Endometrial microvascular endothelial cells (primary cell): ENCODE results near the gene CHRNA9. TPM values are rescaled to one million over a fixed set of nuclear protein-coding genes. Genes with fewer than 3 reads are reported as not detected.

Source experiments
- in situ Hi-C: cut with HindIII; loops from 2 replicates; pipeline ENCODE4 v1.10.0; 2017; ENCODE audit warnings: low sequenced_read_pairs, low pct_unique_long_range_greater_than_20kb; ENCODE audit errors: inconsistent ontology term
- total RNA-seq: library from RNA; depleted of rRNA; stranded (reverse); fragments of >200 nt; gene quantifications from one replicate; pipeline ENCODE4 v1.2.3, GENCODE V29; 2015; ENCODE audit errors: inconsistent ontology term

Gene CHRNA9
- total RNA-seq, 1 donor from 2014 or later: not detected

DNA sequence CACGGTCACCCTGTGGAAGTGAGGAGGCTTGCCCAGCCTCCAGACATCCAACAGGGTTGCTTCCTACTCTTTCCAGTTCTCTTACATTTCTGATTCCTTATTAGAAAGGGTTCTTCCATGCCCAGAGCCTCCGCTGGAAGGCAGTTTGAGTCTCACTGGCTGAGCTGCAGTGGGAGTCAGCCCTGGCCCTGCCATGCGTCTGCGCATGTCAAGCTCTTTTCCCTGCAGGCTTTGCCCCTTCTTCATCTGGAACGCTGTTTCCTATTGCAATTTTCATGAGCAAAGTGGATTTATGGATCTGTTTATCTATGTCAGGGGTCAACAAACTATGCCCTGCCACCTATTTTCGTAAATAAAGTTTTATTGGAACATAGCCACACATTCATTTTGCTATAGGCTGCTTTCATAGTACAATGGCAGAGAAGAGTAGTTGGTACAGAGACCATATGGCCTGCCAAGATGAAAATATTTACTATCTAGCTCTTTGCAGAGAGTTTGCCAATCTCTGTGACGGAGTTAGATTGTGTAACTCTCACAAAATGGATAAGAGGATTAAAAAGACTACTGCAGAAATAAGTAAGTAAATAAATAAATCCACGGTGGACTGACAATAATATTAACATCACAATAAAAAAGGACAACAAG lies 3.9 kb upstream of the CHRNA9 start:
- in situ Hi-C loops: no loop called here

DNA sequence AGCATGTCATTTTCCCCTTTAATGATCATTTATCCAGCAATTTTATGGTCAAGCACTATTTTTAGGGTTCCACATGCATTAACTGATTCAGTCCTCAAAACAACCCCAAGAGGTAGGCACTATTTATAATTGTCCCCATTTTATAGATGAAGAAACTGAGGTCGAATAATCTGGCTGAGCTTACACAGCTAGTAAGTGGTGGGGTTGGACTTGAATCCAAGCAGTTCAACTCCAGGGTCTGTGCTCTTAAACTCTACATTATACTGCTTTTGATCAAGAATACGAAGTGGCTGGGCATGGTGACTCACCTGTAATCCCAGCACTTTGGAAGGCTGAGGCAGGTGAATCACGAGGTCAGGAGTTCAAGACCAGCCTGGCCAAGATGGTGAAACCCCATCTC lies 3.2 kb upstream of the CHRNA9 start:
- in situ Hi-C loops: no loop called here

DNA sequence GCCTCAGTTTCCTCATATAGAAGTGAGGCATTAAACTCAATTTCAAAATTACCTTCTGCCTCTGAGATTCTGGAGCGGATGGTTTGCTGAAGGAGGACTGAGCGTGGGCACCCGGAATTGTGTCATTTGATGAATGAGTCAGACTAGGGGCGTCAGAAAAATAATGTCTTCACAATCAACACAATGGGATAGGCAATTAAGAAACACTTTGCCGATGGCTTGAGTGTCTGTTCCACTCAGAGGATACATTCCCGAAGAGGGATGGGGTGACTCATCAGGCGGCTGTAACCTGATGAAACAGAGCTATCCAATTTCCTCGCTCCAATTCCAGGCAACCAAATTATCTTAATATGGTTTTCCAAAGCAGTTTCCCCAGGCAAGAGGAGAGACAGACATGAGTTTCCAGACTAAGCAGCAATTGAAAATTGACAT lies 1.2 kb upstream of the CHRNA9 start:
- in situ Hi-C loops: no loop called here

DNA sequence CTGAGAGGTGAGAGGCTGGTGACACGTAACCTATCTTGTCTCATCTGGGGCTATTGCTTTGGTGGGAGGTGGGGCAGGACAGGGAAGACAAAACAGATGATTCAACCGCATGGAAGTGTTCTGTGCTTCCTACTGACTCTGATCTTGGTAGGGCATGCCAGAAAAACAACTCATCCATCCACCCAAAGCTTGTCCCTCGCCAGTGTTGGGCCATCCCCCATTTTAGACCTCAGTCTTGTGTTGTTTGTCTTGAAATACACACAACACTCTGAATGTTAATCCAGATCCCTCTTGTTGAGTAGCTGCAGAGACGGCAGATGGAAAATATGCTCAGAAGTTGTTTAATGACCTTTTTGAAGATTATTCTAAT lies 377 bp downstream of the CHRNA9 start:
- in situ Hi-C loops: no loop called here

DNA sequence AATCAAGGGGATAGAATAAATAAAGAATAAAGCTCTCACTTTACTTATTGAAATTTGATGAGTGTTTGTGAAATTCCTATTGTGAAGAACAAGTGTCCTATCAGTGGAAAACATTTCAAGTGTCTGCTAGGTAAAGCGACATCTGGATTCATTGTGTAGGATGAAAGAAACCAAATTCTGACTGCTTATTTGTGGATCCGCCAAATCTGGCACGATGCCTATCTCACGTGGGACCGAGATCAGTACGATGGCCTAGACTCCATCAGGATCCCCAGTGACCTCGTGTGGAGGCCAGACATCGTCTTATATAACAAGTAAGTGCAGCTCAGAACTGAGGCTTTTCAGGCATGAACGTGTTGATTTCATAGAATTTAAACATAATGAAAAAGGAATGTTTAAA lies 1.9 kb downstream of the CHRNA9 start:
- in situ Hi-C loops: no loop called here

DNA sequence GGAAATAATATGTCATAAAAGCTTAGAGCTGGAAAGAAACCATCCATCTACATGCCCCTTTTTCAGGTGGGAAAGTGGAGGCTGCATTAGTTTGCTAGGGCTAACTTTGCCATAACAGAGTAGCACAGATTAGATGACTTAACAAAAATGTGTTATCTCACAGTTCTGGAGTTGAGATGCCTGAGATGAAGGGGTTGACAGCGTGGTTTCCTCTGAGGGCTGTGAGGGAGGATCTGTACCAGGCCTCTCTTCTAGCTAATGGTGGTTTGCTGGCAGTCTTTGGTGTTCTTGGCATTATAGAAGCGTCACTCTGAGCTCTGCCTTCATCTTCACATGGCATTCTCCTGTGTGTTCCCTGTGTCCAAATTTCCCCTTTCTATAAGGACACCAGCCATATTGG lies 2.4 kb downstream of the CHRNA9 start:
- in situ Hi-C loops: no loop called here

DNA sequence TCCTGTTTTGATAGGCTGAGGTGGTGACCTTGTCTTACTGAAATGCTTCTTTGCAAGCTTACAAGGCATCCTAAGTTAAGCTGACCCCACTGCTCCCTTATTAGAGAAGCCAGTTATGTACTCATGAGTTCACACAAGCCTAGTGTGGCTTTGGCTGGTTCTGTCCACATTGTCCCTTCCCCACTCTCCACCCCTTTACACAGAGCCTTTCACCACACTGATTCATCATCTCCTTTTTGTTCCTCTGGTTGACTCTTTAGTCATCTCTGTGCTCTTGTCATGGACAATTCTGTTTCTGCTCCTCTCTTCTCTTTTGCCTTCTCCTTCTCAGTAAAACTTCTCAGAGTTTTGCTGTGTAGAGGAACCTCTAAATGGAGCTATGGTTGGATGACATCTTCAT lies 4.9 kb downstream of the CHRNA9 start:
- in situ Hi-C loops: no loop called here

DNA sequence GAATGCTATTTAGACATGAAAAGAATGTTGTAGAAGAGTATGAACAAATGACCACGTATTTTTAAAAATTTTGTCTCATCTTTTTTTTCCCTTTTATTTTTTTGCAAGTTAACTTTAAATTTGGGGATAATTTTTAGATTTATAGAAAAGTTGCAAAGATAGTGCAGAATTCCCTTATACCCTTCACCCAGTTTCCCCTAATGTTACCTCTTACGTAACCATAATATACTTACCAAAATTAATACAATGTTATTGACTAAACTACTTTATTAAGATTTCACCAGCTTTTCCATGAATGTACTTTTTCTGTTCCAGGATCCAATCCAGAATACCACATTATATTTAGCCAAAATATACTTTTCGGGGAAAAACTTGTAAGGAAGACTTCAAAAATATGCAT lies 12.3 kb downstream of the CHRNA9 start:
- in situ Hi-C loops: no loop called here

DNA sequence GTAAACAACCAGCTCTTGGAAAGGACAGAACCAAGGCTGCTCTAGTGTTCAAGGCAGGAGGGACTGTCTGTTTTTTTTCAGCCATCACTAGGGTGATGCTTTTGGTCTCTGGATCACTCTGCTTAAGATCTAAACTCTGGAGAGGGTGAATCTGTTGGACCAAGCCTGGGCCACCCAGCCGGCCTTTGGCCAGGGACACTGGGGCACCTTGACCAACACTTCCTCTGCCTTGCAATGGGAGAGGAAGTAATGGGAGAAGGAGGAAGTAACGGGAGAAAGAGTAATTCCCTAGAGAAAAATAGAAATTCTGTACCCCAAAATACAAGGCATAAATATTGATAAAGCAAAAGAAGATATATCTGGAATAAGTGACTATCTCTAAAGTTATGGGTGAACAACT lies 12.9 kb downstream of the CHRNA9 start:
- in situ Hi-C loops: no loop called here

DNA sequence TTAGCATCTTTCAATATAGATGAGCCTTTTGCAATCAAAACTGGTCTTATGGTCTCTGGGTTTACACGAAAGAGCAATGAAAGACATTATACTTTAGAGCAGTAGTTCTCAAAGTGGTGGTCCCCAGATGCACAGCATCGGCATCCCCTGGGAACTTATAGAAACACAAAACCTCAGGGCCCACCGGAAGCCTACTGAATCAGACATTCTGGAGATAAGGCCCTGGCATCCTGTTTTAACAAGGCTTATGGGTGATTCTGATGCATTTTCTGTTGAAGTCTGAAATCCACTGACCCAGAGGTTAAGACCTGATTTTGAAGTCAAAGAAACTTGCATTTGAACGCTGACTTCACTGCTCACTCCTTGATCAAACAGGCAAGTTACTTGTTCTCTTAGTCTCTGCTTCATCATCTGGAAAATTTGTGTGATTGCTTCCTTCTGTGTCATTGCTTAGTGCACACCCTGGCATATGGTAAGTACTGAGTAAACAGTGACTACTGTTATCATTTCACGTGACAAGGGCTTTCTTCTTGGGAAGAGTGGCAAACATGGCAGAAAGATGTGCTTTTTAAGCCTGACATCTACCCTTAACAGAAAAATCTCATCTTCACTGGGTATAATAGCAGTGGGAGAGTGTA lies 14.5 kb downstream of the CHRNA9 start:
- in situ Hi-C loops: no loop called here

DNA sequence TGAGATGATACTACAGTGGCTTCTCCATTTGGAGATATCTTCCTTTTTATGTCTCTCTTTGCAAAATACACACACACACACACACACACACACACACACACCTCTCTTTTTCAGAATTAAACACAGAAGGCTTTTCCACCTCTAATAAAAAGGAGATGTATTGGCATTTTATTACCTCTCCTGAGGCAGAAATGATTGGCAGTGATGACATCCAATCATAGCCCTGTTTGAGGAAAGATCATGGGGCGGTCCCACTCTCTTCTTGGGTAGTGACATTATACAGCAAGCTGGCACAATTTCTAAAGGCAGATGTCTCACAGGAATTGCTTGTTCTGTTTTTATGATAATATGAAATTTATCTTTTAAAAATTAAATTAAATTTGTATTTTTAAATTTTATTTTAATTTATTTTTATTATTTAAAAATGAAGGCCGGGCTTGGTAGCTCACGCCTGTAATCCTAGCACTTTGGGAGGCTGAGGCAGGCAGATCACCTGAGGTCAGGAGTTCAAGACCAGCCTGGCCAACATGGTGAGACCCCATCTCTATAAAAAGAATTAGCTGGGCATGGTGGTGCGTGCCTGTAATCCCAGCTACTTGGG lies 15.6 kb downstream of the CHRNA9 start:
- in situ Hi-C loops: no loop called here

DNA sequence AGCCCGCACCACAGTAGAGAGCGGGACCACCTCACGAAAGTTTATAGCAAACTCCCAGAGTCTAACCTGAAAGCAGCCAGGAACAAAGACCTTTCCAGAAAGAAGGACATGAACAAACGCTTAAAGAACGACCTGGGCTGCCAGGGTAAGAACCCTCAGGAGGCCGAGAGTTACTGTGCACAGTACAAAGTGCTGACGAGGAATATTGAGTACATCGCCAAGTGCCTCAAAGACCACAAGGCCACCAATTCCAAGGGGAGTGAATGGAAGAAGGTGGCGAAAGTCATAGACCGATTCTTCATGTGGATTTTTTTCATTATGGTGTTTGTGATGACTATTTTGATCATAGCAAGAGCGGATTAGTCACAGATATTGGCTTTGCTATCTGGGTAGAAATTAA lies 19.0 kb downstream of the CHRNA9 start:
- in situ Hi-C loops: no loop called here

DNA sequence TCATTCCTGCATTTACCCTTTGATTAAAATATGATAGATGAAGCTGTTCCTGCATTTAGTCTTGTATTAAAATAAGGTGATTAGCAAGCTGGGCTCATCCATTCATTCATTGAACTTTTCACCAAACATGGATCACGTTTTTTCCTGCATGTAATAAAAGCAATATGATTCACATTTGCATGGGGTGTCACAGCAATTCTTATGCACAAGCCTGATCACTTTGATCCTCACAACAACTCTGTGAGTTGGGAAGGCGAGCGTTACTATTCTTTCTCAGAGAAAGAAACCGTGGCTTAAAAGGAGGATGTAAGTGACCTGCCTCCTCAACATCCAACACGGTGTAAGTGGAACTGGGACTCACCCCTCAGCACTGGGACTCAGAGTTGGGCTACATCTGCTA lies 20.0 kb downstream of the CHRNA9 start:
- in situ Hi-C loops: no loop called here

DNA sequence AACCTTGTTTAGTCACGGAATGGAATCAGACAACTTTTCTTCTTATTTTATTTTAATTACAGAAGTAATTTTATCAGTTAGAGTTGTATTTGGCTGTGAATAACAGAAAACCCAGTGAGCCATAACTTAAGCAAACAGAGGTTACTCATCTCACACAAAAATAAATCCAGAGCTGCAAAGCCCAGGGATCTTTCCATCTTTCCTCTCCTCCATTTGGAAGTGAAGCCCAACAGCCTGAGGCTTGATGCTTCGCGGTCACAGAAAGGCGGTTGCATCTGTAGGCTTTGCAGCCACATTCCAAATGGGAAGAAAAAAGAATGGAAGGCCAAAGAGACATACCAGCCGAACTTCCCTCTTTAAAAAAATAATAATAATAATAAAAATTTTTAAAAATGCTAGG lies 22.6 kb downstream of the CHRNA9 start:
- in situ Hi-C loops: no loop called here

DNA sequence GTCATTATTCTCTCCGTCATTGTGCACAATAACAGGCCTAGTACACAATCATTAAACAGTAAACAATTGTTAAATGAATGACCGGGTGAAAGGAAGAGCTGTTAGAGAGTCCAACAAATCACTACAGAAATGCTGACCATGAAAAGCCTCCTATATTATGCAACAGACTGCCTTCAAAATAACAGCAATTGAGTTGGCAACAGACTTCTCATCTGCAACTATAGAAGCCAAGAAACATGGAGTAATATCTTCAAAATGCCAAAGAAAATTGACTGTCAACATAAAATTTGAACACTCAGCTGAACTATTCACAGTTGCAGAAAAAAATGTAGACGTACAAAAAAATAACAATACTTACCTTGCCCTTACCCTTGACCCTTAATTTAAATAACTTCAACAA lies 26.2 kb downstream of the CHRNA9 start:
- in situ Hi-C loops: no loop called here

DNA sequence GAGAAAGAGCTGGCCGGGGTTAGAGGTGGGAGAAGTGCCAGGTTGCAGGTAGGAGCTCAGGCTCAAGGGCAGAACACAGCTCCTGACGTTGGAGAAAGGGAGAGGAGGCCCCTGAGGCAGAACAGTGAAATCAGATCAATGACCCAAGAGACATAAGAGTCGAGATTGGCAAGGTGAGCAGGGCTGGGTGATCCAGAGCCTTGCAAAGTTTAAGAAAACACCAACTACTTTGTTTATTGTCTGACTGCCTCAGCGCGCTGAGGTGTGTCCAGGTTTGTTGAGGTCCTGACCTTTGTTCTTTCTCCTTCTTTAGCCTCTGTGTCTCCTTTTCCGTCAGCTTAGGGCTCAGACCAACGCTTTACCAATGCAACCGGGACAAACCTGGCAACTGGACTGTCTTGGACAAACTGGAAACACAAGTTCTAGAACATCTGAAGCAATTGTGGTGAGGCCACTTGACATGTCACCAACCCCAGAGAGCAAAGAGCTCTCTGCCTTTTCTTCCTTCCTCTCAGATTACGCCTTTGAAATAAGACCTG lies 28.3 kb downstream of the CHRNA9 start:
- in situ Hi-C loops: no loop called here

DNA sequence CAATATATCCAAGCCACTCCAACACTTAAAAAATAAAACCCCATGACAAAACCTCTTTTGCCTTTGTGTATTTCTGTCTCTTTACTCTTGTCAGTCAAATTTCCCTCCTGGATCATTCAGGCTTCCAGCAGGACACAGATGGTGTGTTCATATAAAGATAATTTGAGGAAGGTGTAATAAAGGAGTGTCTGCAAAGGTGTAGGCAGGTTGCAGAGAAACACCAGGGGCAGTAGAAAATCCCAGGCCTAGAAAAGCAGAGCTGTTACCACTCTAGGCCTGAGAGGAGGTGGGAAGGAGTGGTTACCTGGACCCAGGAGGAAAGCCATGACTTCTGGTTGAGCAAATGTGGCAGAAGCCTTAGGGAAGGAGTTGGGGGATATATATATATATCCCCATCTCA lies 28.8 kb downstream of the CHRNA9 start:
- in situ Hi-C loops: no loop called here

DNA sequence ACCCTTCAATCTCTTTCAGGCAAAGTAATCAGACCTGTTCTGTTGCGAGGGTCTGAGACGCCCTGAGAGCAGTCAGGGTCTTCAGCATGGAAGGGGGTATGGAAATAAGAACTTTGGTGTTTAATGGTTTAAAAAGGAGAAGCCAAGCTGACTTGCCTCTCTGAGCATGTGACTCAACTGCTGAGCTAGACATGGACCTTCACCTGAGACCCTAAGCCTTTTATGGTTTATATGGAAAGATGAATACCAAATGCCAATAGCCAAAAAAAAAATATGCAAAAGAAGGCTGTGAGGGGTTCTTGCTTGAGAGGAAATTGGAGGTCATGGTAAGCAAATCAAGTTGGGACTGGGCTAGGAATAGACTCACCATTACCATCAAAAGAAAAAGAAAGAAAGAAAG lies 30.6 kb downstream of the CHRNA9 start:
- in situ Hi-C loops: no loop called here

DNA sequence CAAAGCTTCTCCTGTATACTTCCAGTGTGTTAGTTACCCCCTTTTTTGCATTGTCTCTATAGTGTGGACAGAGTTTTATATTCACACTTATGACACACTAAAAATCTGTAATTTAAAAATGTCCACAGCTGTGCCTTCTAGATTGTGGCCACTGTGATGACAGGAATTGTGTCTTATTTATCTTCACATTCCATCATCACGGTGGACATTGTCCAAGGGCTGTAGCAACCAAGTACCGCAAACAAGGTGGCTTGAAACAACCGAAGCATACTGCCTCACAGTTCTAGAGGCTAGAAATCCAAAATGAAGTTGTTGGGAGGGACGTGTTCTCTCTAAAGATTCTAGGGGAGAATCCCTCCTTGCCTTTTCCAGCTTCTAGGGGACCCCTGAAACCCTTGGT lies 32.3 kb downstream of the CHRNA9 start:
- in situ Hi-C loops: no loop called here

DNA sequence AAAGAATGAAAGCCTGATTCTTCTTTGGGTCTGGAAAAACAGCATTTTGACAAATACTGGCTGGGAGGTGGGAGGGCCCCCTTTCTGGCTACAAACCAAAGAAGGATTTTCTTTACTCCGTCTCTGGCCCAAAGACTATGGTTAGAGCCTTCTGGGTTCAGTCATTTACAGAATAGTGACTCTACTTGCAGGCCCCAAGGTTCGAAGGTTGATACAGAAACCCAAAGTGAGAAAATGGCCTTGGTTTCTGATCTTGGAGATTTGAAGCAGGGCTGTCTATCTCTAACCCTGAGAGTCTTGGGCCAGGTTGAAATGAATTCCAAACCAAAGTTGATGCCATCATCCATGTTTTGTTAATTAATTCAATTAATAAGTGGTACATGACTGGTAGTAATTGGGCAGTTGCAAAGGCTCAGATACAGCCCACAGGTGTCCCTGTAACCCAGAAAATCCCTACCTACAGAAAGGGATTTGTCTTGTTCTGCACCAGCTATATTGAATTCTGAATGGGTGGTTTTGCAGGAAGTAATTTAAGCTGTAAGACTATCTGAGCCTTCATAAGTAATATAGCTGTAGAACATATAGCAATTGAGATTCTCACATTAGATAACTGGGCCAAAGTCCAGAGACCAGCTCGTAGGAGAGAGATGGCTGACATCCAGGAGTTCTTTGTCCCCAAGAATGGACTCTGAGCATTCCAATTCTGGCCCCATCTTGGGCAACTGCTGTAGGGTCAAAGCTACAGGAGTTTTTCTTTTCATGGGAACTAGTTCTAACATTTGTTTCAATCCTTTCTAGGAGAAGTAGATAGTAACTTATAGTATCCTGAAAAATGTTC lies 34.5 kb downstream of the CHRNA9 start:
- in situ Hi-C loops: no loop called here
